A172 (cell line): ENCODE data around the gene KIF3C. TPM values are rescaled to one million over a fixed set of nuclear protein-coding genes. Genes with fewer than 3 reads are reported as not detected.
"Not testable (repeated sequence)": the region's sequence is repeated elsewhere in the genome, so short reads cannot be mapped to it uniquely, and the experiment has no call there.

Experiments
- DNase-seq: peaks from one replicate; pipeline ENCODE4 v3.0.0-alpha.2; 2015; ENCODE audit warnings: low spot score
- total RNA-seq: library from RNA; depleted of rRNA; stranded (reverse); fragments of >200 nt; shearing (Covaris generic); gene quantifications from 2 replicates; pipeline ENCODE4 v1.2.3, GENCODE V29; 2014

Gene KIF3C
- total RNA-seq, 1 experiment from 2014 or later: 38.8 TPM

DNA sequence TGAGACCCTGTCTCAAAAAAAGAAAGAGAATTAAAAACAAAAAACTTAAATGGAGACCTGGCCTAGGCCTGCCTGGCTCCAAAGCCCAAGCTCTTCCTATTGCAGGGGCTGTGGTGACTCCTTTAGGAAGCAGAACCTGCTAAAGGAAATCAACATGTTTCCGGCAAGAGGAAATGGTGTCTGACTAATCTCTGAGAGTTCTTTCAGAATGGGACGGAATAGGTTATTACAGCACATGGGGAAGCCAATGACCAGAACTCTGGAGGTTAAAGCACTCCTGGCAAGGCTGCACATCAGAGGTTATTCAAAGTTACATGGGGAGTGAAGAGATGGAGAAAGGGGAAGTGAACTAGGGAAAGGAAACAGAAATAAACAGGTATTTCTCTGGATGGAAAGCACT lies 21.4 kb downstream of the KIF3C start:
- DNase-seq: peak; percentile 90

- DNase-seq: no peak
Measured at GRCh38 chr2:25960396-25960795, 21.9 kb downstream of the KIF3C start.

DNA sequence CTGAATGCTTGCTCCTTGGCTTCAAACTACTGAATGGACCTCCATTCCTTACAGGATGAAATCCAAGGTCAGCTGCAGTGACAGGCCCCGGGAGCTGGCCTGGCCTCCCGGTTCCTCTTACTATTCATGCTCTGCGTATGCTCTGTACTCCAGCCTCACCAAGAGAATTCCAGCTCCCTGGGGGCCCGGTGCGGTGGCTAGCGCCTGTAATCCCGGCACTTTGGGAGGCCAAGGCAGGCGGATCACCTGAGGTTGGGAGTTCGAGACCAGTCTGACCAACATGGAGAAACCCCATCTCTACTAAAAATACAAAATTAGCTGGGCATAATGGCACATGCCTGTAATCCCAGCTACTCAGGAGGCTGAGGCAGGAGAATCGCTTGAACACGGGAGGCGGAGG lies 23.7 kb downstream of the KIF3C start:
- not testable (repeated sequence) for DNase-seq

DNA sequence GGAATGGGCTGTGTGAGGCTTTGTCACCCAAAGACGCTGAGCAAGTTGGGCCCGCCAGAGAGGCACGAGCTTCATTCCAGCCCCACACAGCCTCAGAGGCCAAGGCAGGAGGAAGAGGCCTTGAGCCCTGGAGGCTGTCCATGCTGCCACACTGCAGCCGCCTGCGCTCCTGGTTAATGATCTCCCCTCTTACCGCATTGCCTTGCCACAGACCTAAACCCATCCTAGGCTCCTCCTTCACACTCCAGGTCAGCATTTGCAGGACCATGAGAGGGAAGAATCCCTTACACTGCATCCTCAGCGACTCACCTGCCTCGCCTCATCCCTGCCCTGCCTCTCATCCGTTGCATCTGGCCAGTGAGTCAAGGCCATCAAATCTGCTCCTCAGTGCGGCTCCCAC lies 24.6 kb downstream of the KIF3C start:
- no peak for DNase-seq

GRCh38 chr2:25955869-25956535 lies 26.3 kb downstream of the KIF3C start:
- no peak for DNase-seq

GRCh38 chr2:25955036-25955435 lies 27.3 kb downstream of the KIF3C start:
- DNase-seq: peak; percentile 67

GRCh38 chr2:25954199-25954752 lies 28.0 kb downstream of the KIF3C start:
- DNase-seq: no peak

- peak; percentile 89 for DNase-seq
Measured at GRCh38 chr2:25951071-25951547, 31.2 kb downstream of the KIF3C start.

DNA sequence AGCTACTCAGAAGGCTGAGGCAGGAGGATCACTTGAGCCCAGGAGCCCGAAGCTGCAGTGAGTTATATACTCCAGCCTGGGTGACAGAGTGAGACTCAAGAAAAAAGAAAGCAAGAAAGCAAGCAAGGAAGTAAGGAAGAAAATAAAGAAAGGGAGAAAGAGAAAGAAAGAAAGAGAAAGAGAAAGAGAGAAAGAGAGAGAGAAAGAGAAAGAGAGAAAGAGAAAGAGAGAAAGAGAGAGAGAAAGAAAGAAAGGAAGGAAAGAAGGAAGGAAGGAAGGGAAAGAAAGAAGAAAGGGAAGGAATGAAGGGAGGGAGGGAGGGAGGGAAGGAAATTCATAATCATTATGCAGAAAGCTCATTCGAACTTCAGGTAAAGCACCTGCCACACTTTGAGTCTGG lies 33.9 kb downstream of the KIF3C start:
- no peak for DNase-seq

DNA sequence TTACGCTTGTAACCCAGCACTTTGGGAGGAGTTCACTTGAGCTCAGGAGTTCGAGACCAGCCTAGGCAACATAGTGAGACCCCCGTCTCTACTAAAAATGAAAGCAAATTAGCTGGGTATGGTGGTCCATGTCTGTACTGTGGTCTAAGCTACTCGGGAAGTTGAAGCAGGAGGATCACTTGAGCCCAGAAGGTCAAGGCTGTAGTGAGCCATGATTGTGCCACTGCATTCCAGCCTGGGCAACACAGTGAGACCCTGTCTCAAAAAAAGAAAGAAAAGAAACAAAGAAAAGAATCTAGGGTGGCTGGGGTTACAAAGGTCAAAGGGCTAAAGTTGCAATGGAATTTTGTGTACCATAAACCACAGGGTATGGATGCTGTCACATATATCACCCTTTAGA lies 41.3 kb downstream of the KIF3C start:
- no peak for DNase-seq

DNA sequence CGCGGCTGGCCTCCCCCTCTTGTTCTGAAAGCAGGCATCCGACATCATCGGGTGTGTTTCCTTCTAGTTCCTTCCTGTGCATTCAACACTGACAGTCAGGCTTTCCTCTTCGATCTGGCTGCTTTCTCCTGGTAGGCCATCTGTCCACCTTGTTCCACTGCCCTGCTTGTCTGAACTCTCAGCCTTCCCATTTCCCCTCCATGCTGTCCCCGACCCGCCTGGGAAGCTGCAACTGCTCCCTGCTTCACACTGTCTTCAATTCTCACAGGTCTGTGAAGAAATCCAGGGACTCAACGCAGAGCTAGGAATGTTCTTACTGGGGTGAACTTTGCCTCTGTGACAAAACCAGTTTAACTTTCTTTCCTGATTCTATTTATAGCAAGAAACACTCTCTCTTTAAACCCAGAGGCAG lies 43.0 kb downstream of the KIF3C start:
- no peak for DNase-seq

GRCh38 chr2:25938345-25938744 lies 44.0 kb downstream of the KIF3C start:
- no peak for DNase-seq

GRCh38 chr2:25936889-25937545 lies 45.3 kb downstream of the KIF3C start:
- peak; percentile 26 for DNase-seq

- DNase-seq: no peak
Measured at GRCh38 chr2:25933622-25934021, 48.7 kb downstream of the KIF3C start.

- DNase-seq: no peak
Measured at GRCh38 chr2:25929789-25930473, 52.4 kb downstream of the KIF3C start.

DNA sequence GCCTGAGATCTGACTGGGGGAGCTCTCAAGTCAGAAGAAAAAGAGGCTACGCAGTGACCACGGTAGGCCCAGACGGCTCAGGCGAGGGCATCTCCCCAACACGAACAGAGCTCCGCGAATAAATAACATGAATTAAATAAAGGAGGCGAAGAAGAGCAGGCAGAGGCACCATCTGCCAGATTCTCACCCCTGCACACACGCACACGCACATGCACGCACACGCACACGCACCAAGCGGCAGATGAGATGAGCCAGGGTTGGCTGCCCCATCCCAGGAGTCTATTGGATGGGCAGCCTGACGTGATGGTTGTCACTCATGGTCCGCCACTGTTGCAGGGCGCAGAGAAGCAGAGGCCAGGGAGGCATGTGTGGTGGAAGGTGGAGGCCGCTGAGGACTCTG lies 53.6 kb downstream of the KIF3C start:
- DNase-seq: no peak

- no peak for DNase-seq
Measured at GRCh38 chr2:25926984-25927756, 55.1 kb downstream of the KIF3C start.

DNA sequence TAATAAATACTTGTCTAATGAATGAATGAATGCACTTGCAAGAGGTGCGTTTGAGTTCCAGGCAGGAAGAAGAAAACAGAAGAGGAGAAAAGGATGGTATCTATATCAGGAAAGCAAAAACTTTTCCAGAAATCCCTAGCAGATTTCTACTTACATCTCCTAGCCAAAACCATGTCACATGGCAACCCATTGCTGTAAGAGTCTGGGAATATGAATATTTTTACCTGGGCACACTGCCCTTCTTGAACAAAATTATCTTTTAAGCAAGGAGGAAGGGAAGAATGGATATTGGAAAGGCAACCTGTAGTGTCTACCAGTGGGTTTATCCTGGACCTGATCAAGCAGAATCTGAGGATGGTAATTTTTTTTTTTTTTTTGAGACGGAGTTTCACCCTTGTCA lies 59.8 kb downstream of the KIF3C start:
- no peak for DNase-seq

DNA sequence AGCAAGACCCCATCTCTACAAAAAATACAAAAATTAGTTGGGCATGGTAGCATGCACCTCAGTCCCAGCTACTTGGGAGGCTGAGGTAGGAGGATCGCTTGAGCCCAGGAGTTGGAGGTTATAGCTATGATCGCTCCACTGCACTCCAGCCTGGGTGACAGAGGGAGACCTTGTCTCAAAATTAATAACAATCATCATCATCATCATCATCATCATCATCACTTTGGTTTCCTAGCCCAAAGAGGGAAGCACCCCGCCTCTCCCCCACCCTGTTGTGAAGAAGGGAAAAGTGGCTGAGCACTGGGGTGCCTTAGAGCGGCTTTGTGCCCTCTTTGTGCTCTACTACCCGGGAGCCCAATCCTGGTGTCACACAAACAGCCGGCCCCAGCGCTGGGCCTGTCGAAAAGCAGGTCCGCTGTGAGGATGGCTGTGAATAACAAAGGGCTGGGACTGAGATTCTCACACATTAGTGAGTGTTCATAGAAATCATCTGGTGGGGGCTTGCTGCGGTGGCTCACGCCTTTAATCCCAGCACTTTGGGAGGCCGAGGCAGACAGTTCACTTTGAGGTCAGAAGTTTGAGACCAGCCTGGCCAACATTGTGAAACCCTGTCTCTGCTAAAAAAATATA lies 61.4 kb downstream of the KIF3C start:
- DNase-seq: no peak

- DNase-seq: peak; percentile 13
Measured at GRCh38 chr2:25920336-25920735, 62.0 kb downstream of the KIF3C start.

DNA sequence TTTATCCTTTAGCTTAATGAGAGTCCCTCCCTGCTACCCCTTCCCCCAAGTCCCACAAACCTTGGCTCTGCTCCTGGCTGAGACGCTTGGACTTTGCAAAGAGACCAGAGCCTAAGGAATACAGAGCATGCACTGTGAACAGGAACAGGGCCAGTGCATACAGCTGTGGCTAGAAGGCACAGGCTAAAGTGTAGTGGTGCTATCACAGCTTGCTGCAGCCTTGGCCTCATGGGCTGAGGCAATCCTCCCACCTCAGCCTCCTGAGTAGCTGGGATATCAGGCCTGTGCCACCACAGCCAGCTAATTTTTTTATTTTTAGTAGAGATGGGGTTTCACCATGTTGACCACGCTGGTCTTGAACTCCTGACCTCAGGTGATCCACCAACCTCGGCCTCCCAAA lies 64.5 kb downstream of the KIF3C start:
- DNase-seq: no peak
